ENCODE results near the gene GUCY1A2. TPM values are rescaled to one million over a fixed set of nuclear protein-coding genes. Genes with fewer than 3 reads are reported as not detected.

Gene GUCY1A2
- total RNA-seq, 1 experiment from 2014 or later: 0.10 TPM

GRCh38 chr11:106983261-106983660 is 35.0 kb downstream of the GUCY1A2 start (continued):
- TF ChIP-seq REST (IDR thresholded peaks at IDR 0.05; ENCODE audit: low read depth): no peak

GRCh38 chr11:106974831-106975230 is 43.4 kb downstream of the GUCY1A2 start:
- no peak for DNase-seq (ENCODE audit: low read depth, low spot score)
- H3K9ac ChIP-seq (ENCODE audit: low read length): no peak overlapping the region
- intact Hi-C loops (cut with micrococcal nuclease): no loop called here
- H3K27ac ChIP-seq (ENCODE audit: low read depth, low read length): no peak overlapping the region
- ChIA-PET RAD21 (ENCODE audit: low non-redundant PET in 1 of 2, low total read pairs in 2 of 2, uncharacterized antibody in 2 of 2, unreplicated experiment in 2 of 2) (no interaction called here), CTCF (no interaction called here), POLR2A (no interaction called here)
- no peaks in the 10 kb centered on the region for H4K20me1 ChIP-seq (ENCODE audit: insufficient read depth)
- no TSS peak for BruUV-seq (replicated peaks)
- no peaks in the 10 kb centered on the region for H3K4me1 ChIP-seq (ENCODE audit: control insufficient read depth in 1 of 2, insufficient read depth in 2 of 2, low read length in 2 of 2)
- H3K9me2 ChIP-seq (ENCODE audit: insufficient read depth): no peaks in the 10 kb centered on the region
- no peaks in the 10 kb centered on the region for H3K36me3 ChIP-seq (ENCODE audit: control insufficient read depth in 1 of 2, insufficient read depth in 2 of 2, low read length in 2 of 2)
- H3K27me3 ChIP-seq (ENCODE audit: insufficient read depth, low read length): peaks cover 11% of the 10 kb centered on the region
- no peaks in the 10 kb centered on the region for H3K9me3 ChIP-seq (ENCODE audit: control insufficient read depth in 1 of 2, insufficient read depth in 1 of 2, low read depth in 1 of 2, low read length in 2 of 2)
- ATAC-seq: no peak
- no peak overlapping the region for H3K4me2 ChIP-seq (ENCODE audit: low read length)
- H3K79me2 ChIP-seq (ENCODE audit: insufficient read depth, low read length): no peaks in the 10 kb centered on the region
- H2AFZ ChIP-seq (ENCODE audit: low read depth, low read length, poor library complexity, severe bottlenecking): no peak overlapping the region
- no peak overlapping the region for H3K4me3 ChIP-seq (replicated peaks in 1 of 2; ENCODE audit: low read depth in 1 of 2, low read length in 2 of 2)
- TF ChIP-seq ZNF274 (IDR thresholded peaks at IDR 0.05; ENCODE audit: low read depth, low read length): no peak
- no peak for TF ChIP-seq YY1 (IDR thresholded peaks at IDR 0.05; ENCODE audit: extremely low read depth, insufficient replicate concordance, low read depth, low read length)
- no peak for TF ChIP-seq POLR2AphosphoS5 (IDR thresholded peaks at IDR 0.05; ENCODE audit: low read depth, low read length)
- TF ChIP-seq CBX3 (IDR thresholded peaks at IDR 0.05; ENCODE audit: low read depth): no peak
- TF ChIP-seq CEBPB (IDR thresholded peaks at IDR 0.05; ENCODE audit: low read depth): no peak
- no peak for TF ChIP-seq CTCF (IDR thresholded peaks at IDR 0.05 in 2 of 3, conservative IDR thresholded peaks at IDR 0.05 in 1 of 3; ENCODE audit: borderline replicate concordance in 1 of 3, insufficient read depth in 1 of 3, low read depth in 2 of 3, low read length in 2 of 3)
- no peak for TF ChIP-seq JUND (IDR thresholded peaks at IDR 0.05)
- TF ChIP-seq ZFX (IDR thresholded peaks at IDR 0.05): no peak
- no peak for TF ChIP-seq EZH2phosphoT487 (IDR thresholded peaks at IDR 0.05; ENCODE audit: borderline replicate concordance)
- no peak for TF ChIP-seq EGR1 (IDR thresholded peaks at IDR 0.05; ENCODE audit: low read depth)
- no peak for TF ChIP-seq ELF1 (IDR thresholded peaks at IDR 0.05; ENCODE audit: borderline replicate concordance, low read depth)
- TF ChIP-seq ATF3 (IDR thresholded peaks at IDR 0.05): no peak
- TF ChIP-seq TCF7L2 (IDR thresholded peaks at IDR 0.05; ENCODE audit: borderline replicate concordance, extremely low read depth, insufficient read depth, insufficient read length): no peak
- TF ChIP-seq REST (IDR thresholded peaks at IDR 0.05; ENCODE audit: low read depth): no peak
- no peak for TF ChIP-seq POLR2A (IDR thresholded peaks at IDR 0.05; ENCODE audit: borderline replicate concordance, extremely low read depth, insufficient read depth, insufficient read length)
- no peak for TF ChIP-seq MAX (IDR thresholded peaks at IDR 0.05)
